ENCODE data around the gene CDC42BPA.
"Not testable (repeated sequence)": the region's sequence is repeated elsewhere in the genome, so short reads cannot be mapped to it uniquely, and the experiment has no call there.

Gene CDC42BPA

DNA sequence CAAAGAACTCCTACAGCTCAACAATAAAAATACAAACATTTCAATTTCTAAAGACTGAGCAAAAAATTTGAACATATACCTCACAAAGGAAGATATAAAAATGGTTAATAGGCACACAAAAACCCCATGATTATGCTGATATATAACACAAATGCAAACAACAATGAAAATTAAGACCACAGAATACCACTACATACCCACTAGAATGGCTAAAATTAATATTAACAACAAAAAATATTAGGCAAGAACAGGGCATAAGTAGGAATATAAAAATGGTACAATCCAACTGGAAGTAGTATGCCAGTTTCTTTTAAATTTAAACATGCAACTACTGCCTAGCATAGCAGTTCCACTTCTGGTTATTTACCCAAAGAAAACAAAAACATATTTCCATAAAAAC, 77.3 kb downstream of the CDC42BPA start:
- no peak overlapping the region for H3K4me3 ChIP-seq (ENCODE audit: low read length)
- TF ChIP-seq CTCF (conservative IDR thresholded peaks at IDR 0.05; ENCODE audit: low read length) = no peak
- no peak for DNase-seq (ENCODE audit: low read depth)

GRCh38 chr1:227234998-227235405, 83.3 kb downstream of the CDC42BPA start:
- H3K4me3 ChIP-seq (ENCODE audit: low read length) = no peak overlapping the region
- peak; percentile 64 for DNase-seq (ENCODE audit: low read depth)
- TF ChIP-seq CTCF (conservative IDR thresholded peaks at IDR 0.05; ENCODE audit: low read length) = peak; percentile 59

DNA sequence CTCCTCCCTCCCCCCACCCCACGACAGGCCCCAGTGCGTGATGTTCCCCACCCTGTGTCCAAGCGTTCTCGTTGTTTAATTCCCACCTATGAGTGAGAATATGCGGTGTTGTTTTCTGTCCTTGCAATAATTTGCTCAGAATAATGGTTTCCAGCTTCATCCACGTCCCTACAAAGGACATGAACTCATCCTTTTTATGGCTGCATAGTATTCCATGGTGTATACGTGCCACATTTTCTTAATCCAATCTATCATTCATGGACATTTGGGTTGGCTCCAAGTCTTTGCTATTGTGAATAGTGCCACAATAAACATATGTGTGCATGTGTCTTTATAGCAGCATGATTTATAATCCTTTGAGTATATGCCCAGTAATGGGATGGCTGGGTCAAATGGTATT, 87.2 kb downstream of the CDC42BPA start:
- not testable (repeated sequence) for DNase-seq (ENCODE audit: low read depth); H3K4me3 ChIP-seq (ENCODE audit: low read length)

DNA sequence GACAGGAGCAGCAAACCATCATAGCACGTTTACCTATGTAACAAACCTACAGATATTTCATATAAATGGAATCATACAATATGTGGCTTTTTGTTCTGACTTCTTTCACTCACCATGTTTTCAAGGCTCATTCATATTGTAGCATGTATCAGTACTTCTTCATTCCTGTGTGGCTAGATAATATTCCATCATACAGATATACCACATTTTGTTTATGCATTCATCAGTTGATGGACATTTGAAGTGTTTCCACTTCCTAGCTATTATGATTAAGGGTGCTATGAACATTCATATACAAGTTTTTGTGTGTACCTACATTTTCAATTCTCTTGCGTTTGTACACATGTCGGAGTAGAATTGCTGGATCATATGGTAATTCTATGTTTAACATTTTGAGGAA, 90.1 kb downstream of the CDC42BPA start:
- H3K4me3 ChIP-seq (ENCODE audit: low read length) = no peak overlapping the region
- DNase-seq (ENCODE audit: low read depth) = no peak
- no peak for TF ChIP-seq CTCF (conservative IDR thresholded peaks at IDR 0.05; ENCODE audit: low read length)

DNA sequence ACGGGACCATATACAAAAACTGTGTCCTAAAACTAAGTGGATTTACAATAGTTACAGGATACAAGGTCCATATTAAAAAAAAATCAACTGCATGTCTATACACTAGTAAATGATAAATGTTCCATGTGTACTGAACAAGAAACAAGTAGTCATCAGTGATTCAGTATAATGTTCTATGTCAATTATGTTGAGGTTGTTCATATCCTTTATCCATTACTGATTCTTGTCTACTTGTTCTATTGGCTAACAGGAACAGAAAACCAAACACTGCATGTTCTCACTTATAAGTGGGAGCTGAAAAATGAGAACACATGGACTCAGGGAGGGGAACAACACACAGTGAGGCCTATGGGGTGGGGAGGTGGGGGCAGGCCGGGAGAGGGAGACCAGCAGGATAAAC, 90.5 kb downstream of the CDC42BPA start:
- H3K4me3 ChIP-seq (ENCODE audit: low read length) = no peak overlapping the region
- TF ChIP-seq CTCF (conservative IDR thresholded peaks at IDR 0.05; ENCODE audit: low read length) = no peak
- no peak for DNase-seq (ENCODE audit: low read depth)

DNA sequence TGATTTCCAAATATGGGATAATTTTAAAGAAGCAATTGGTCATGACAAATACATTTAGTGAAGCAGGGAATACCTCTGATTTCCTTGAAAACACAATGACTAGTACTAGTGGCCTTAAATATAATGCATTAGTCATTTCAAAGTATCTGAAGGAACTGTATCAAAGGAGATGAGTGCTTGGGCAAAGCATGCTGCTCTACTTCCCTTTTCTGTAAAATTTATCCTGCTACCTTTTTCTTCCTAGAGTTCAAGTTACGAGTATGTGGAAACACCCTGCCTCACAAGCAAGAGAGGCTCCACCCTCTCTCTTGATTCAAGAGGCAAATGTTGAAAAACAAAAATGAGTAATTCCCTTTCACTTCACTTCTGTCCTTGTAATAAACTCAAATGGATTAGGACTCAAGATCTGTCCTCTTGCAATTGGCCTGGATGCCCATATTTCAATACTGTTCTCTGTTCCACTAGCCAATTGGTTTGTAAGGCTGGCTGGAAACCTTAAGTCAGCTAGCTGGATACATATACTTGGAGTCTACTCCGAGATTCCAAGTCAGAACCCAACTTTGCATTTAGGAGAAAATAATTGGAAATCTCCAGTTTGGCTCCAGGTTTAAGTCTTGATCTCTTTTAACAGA, 92.5 kb downstream of the CDC42BPA start:
- peak; percentile 47 for DNase-seq (ENCODE audit: low read depth)

DNA sequence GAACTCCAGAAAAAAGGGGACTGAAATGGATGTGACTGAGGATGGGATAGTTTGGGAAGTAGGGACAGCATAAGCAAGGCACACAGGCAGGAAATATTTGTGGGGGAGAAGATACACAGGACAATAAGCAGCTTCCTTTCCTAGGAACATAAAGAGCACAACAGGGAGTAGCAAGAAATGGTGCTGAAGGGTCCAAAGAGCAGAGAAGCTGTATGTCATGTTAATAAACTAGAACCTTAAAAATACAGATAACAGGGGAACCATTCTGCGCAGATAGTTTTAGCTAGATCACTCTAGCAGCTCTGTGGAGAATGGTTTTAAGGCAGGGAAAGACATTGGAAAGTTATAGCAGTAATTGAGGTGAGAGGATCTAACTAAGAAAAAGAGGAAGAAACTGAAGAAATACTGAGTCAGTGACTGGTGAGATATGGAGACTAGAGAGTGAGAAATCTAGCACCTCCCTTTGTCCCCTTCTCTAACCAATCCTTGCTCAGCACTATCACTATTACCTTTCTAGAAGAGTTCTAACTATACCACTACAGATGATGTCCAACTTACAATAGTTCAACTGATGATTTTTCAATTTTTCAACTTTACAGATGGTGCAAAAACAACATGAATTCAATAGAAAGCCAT, 95.0 kb downstream of the CDC42BPA start:
- H3K4me3 ChIP-seq (ENCODE audit: low read length) = no peak overlapping the region
- no peak for DNase-seq (ENCODE audit: low read depth)
- no peak for TF ChIP-seq CTCF (conservative IDR thresholded peaks at IDR 0.05; ENCODE audit: low read length)

More for the DNA sequence above, 92.5 kb downstream of the CDC42BPA start:
- H3K4me3 ChIP-seq (ENCODE audit: low read length) = no peak overlapping the region
- TF ChIP-seq CTCF (conservative IDR thresholded peaks at IDR 0.05; ENCODE audit: low read length) = no peak

Data from AG10803 (cell line).